ENCODE results near the gene CAPSL.
A peak's percentile ranks its signal among the peaks of the same experiment; 100 is the strongest.
"Not testable (repeated sequence)": the region's sequence is repeated elsewhere in the genome, so short reads cannot be mapped to it uniquely, and the experiment has no call there.

The CAPSL gene

DNA sequence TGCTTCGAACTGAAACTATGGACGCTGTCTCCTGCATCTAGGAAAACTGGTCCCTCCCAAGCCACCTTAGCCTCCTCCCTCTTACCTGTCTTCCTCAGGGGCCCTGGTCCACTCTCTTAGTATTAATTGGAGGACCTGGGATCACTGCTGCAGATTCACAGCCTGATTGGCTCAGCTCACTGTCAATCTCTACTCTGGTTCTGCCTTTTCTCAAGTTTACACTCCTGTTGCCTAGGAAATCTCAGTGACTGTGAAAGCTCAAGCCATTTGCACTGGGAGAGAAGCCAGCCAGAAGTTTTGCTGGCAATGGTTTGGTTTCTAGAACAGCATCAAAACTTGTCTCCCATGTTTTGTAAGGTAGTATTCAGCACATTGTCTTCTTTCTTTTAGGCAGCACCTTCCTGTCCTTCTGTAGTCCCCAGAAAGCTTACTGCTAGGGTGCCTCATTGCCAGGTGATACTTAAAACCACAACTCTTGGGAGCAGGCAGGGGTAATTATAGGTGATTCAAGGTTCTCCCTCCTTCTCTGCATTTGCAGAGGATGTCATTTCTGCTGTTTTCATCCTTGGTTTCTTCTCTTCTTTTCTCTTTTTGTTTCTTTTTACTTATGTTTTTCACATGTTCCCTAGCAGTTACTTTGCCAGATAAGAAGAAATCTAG lies at the start of gene CAPSL:
TSS of gene CAPSL (minus strand) at position 55 of the 660 bp plus-strand sequence. CDS start 17,502 bp downstream, outside the sequence.
- DNase-seq (ENCODE audit: low spot score) = peak; percentile 15

DNA sequence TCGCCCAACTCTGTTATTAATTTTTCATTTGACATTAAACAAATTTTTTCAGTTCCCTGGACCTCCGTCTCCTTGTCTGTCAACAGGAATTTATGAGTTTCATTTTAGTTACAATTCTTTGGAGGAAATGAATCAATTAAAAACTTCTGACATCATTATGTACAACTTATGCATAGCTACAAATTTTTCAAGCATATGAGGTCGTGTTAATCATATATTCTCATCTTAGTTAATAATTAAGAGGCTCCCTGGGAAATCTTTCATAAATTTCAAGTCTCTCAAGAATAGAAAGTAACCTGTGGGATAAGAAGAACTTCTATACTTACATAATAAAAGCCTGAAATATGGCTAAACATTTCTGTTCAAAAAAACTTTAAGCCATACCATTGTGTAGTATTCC lies 49.4 kb upstream of the CAPSL start:
- no peak for DNase-seq (ENCODE audit: low spot score)

DNA sequence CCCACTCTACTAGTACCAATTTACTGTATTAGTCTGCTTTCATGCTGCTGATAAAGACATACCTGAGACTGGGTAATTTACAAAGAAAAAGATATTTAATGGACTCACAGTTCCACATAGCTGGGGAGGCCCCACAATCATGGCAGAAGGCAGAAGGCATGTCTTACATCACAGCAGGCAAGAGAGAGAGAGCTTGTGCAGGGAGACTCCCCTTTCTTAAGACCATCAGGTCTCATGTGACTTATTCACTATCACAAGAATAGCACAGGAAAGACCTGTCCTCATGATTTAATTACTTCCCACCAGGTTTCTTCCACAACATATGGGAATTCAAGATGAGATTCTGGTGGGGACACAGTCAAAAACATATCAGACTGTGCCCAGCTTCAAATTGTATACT lies 41.3 kb upstream of the CAPSL start:
- no peak for DNase-seq (ENCODE audit: low spot score)

DNA sequence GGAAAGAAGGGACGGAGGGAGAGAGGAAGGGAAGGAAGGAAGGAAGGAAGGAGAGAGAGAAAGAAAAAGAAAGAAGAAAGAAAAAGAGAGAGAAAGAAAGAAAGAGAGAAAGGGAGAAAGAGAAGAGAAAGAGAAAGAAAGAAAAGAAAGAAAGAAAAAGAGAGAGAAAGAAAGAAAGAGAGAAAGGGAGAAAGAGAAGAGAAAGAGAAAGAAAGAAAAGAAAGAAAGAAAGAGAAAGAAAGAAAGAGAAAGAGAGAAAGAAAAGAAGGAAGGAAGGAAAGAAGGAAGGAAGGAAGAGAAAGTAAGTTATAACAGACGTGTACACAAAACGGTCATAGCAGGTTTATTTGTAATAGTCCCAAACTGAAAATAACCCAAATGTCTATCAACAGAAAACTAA lies 38.4 kb upstream of the CAPSL start:
- DNase-seq (ENCODE audit: low spot score) = not testable (repeated sequence)

DNA sequence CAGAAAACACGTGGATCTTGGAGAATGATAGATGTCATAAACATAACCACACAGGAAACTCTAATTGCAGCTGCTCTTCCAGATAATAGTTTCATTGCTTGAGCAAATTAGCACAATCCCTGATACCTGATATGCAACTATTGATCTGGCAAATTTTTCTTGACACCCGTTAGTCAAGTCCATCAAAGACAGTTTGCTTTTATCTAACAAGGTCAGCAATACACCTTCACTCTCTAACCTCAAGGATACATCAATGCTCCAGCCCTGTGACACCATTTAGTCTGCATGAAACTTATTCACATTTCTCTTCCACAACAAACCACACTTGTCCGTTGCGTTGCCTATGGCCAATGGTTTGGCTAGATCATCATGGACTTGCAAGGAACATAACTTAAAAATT lies 36.1 kb upstream of the CAPSL start:
- DNase-seq (ENCODE audit: low spot score) = no peak

DNA sequence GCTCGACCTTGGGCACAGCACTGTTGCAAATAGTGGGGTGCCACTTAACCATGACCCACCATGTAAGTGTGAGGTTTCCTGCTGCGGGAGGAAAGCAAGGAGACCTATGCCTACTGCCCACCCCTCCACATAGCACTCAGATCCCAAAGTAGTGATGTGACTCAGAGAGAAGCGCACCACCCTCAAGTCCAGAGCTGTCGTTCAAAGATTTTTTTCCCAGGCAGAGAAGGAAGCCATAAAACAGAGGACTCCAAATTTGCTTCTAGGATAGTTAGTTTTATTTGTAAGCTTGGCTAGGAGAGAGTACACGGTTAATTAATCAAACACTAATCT lies 33.4 kb upstream of the CAPSL start:
- no peak for DNase-seq (ENCODE audit: low spot score)

DNA sequence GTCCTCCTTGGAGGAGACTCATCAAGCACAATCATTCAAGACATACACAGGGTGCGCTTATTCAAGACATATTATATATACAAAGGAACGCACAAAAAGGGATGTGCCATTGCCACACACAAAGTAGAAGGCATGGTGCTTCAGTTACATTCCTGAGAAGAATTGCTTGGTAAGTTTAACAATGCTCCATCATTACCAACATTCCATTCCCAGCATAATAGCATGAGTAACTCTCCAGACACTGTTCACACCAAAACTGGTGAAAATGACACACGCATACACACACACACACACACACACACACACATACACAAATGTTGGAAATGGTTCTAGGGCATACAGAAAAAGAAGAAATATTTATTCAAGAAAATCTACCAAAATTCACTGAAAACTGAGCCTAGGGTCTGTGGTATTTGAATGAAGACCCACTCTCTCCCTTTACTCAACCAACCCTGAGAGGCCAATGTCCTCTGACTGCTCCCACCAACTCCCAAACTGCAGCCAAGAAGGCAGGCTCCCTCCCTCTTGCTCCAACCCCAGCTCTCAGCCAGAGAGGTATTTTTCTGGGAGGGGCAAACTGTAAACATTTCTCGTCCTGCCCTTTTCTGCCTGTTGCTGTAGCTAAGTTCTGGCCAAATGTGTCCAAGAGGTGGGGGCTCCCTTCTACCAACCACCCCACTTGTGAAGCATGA lies 32.9 kb upstream of the CAPSL start:
- DNase-seq (ENCODE audit: low spot score) = no peak

DNA sequence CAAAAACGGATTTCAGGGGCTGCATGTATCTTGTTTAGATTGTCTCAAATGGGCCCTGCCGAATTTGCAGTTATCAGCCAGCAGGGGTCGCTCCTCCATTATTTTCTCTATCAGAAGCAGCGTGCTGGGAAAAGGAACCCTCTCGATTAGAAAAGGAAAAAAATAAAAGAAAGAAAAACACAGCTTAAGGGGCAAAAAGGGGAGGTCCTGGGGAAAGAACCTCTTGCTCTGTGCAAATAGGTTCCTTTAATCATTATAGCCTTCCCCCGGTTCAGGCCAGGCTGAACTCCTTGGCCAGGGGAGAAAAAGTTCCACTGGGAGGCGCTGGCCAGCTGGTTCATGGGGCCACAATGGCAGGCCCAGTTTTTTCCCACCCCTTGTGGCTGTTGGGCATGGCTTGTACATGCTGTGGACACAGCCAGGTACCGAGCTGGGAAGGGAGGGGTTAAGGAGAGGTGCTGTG lies 25.0 kb upstream of the CAPSL start:
- DNase-seq (ENCODE audit: low spot score) = peak; percentile 7

DNA sequence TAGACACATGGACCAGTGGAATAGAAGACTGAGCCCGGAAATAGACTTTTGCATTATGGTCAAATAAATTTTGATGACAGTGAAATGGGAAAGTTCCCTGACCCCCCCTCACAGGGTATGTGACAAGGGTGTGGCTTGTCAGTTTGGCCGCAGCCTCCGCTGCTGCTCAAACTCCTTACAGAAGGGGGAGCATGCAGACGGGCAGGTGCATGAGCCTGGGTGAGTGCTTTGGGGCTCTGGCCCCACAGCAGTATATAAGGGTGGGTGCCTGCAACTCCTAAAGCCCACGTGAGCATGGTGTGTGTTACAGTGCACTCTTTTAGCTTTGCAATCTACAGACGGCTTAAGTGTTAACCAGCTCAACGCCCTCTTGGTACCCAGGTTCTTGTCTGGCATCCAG lies 21.9 kb upstream of the CAPSL start:
- no peak for DNase-seq (ENCODE audit: low spot score)

DNA sequence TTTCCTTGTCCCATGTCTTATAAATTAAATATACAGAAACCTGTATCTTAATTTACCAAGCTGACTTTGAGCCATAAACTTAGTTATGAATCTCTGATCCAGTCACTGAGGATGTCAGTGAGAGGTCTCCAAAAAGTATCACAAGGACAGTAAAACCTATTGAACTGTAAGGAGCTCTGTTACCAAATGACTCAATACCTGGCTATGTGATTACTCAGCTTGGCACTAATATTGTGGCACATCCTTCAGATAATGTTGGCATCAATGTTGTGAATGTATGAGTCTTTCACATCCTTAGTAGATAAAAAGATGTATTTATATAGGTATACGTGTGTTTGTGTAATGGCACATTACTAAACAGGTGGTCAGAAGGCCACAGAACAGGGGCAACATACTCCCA lies 18.0 kb upstream of the CAPSL start:
- DNase-seq (ENCODE audit: low spot score) = peak; percentile 3

DNA sequence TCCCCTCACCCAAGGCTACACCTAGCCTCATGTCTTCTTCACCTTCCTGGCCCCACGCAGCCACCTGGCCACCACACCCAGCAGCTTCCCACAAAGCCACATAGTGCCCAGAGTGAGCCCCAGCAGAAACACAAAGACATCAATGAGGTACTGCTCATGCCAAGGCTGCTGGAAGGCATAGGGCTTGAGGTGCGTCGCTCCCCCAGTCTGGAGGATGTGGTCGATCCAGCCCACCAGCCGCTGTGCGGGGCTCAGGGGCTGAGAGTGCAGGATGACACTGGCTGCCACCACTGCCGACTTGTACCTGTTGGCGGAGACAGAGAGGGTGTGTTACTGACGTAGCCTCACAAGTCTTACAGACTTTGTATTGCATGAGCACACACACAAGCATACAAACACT lies 15.8 kb upstream of the CAPSL start:
- DNase-seq (ENCODE audit: low spot score) = no peak

DNA sequence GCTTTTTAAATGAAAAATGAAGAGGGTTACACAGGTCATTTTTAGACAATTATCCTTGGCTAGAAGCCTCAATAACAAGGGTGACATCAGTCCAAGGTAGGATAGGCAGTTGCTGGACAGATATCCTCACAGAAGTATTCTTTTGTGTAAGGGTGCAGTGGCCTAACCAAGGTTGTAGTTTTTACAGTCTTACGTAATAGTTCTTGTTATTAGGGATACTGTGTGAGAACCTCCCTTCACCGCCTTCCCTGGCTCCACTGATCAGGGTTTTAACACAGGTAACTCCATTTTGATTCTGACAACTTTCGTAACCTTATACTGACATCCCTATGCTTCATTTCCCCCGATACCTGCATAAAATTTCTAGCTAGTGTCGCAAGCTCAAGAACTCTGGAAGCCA lies 8.7 kb upstream of the CAPSL start:
- no peak for DNase-seq (ENCODE audit: low spot score)

DNA sequence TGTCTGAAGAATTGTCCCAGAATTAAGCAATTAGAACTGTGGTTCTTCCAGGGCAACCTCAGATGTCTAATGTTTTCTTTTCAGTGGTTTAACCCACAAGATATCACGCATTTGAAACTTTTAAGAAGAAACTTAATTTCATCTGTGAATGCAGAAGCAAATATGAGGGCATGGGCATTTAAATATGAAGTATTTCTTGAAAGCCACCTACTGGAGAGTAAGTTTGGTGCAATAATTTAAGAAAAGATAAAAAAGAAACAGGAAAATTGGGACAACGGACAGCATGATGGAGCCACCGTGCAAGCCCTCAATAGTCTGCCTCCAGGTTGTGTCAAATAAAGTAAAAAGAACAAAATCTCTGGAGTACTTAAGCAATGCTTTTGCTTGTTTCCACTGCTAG lies 1.2 kb upstream of the CAPSL start:
- DNase-seq (ENCODE audit: low spot score) = no peak

DNA sequence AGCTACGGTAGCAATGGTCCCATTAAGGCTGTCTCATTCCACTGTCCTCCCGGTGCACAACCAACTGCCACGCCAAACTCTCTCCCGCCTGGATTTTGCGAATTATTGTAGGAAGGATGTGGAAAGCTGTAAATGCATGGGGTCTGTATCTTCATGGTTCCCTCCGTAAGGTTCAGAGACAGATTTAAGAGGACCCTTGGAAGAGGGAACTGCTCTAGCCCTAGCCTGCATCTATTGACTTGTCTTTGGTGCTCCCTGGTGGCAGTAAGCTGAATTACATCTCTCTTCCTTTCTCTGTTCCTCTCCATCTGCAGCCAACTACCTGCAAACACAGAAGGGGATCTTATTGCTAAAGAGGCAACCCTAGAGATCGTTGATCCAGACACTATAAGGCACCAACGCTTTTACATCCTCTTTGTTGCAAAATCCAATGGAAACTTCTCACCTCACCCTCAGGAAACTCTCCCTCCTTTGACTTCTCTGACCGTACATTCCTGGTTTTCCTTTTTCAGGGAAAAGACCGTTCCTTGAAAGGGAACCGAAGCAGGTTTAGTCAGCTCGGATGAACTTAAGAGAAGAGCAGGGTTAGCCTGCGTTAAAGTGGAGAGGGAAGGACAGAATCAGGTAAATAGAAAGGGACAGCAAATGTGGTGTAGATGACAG lies 11.9 kb downstream of the CAPSL start:
- peak; percentile 30 for DNase-seq (ENCODE audit: low spot score)

DNA sequence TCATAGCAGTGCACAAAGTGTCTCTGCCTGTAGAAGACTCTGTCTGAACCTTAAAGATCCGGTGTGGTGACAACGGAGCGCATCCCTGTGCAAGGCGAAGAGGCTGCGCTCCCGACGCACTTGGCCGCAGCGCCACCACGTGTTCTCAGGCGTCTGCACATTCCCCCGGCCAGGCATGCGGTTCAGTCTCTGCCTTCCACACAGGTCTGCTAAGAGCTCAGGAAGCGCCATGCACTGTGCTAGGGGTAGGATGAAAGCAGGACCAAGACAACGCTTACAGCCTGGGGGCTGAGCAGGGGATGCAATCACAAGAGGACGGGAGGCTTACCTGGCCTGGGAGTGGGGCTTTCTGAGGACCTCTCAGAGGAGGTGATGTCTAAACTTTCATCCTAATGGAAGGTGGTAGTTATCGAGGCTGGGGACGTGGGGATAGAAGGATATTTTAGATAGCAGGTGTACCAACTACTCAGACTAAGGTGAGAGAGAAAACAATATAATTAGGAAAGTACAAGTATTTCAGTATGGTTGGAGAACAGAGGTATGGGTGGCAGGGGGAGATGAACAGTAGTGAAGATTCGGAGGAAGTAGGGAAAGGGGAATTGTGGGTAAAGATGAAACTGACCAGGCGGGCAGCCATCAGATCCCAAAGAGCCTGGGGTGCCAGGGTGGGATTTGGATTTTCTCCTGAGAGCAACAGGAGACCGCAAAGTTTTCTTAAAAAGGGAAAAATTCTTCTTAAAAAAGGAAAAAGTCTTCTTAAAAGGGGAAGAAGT lies 13.3 kb downstream of the CAPSL start:
- DNase-seq (ENCODE audit: low spot score) = no peak

DNA sequence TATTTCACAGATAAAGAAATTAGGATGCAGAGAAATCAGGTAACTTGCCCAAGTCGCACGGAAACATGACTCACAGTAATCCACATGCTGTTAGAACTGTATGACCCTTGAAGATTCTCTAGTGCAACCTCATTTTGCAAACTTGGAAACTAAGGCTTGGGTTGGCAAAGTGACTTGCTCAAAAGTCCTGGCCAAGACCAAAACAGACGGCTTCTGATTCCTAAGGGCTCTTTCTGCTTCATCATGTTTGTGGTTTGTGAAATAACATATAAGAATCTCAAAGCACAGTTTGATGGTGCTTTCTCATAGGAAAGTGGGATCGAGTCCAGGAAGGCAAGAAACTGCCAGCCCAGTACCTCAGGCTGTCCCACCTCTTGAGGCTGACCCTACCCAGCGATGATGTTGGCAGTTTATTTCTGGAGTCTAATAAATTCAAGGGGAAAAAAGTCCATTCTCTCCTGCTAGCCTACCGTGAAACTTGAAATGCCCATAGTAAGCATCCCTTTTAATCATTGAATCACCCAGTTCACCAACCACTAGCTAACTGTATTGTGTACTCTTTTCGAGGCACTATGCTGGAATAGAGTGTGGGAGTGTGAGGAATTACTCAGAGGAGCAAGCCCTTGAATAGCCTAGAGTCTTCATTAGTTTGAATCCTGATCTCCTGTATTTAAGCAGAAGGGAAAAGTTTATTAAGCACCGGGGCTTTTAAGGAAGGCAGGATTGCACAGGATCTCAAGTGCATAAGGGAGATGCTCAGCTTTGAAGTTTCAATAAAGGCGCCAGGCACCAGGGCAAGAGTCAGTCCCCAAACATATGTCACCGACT lies 14.1 kb downstream of the CAPSL start:
- no peak for DNase-seq (ENCODE audit: low spot score)

DNA sequence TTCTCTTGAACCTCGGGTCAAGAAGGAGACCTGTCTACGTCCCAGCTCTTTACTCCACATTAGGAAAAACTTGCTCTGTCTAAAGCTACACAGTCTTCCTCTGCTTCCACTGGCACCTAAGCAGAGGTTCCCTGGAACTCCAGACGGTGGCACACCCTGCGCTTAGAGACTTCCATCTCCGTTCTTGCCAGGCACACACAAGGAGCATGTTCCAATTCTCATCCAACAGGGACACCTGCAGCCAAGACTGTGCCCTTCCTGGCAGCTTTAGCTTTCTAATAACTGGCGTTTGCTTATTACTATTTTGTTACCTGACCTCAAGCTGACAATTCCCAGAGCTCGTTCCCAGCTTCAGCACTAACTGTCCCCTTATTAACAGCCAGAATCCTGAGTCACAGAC lies 16.0 kb downstream of the CAPSL start:
- DNase-seq (ENCODE audit: low spot score) = no peak

DNA sequence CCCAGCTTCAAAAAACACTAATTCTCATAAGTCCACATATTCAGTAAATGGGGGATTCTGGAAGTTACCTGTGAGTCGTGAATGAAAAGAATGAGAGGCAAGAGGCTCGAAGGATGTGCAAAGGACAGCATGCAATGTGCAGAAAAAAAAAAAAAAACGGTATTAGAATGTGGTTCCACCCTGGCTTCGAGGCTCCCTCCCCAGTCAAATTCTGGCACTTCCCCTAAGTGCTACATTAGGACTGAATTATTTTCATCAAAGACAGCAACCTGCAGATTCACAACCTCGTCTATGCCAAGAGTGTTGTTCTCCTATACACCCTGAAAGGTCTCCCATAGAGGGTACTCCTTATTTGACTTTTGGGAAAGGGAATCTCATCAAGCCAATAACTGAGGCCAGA lies 16.5 kb downstream of the CAPSL start:
- DNase-seq (ENCODE audit: low spot score) = no peak

DNA sequence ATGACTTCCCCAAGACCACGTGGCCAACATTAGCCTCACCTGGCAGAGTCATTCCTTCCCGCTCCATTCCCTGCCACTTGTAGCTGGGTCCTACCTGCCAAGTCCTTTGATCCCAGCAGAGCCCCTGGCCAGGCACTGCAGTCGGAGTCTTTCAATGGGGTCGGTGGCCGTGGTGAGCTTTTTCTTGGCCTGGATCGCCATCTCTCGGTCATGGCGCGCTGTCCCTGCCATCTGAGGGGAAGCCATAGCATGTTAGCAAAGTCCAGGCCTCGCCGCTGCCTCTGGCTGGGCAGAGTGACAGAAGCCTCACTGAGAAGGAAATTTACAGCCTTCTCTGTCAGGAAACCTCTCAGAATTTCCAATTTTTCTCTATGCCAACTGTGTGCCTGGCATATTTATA lies 17.5 kb downstream of the CAPSL start:
- no peak for DNase-seq (ENCODE audit: low spot score)

DNA sequence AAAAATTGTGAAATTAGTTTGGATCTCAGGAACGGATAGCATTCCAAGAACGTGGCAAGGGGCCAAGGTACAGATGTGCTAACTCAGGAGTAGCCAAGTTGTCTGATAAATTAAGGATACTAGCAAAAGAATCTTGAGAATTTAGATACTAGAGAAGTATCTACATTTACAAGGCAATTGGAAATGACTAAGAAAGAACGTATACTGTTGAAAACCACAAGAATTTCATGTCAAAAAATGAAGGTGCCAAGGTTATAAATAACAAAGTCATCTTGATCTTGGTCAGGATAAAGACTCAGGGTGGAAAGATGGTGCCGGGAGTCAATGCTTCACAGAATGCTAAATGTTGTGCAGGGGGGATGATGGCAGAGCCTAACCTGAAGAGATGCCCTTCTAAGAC lies 19.2 kb downstream of the CAPSL start:
- no peak for DNase-seq (ENCODE audit: low spot score)

DNA sequence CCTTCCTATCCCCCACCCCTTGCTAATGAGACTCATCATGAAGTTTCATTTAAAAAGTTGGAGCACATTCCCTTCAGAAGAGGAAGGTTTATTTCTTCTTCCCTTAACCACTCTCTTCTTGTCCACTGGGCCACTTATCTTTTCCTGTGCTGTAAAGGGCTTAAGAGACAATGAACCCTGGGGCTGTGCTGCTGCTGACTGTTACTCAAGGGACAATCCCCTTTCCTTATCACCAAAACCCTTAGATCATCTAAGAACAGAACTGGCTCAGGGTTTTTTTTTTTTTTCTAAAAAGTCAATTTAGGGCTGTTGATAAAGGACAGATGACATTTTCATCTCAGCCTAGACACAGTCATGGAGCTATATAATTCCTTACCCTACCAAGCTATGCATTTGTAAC lies 29.6 kb downstream of the CAPSL start:
- no peak for DNase-seq (ENCODE audit: low spot score)

DNA sequence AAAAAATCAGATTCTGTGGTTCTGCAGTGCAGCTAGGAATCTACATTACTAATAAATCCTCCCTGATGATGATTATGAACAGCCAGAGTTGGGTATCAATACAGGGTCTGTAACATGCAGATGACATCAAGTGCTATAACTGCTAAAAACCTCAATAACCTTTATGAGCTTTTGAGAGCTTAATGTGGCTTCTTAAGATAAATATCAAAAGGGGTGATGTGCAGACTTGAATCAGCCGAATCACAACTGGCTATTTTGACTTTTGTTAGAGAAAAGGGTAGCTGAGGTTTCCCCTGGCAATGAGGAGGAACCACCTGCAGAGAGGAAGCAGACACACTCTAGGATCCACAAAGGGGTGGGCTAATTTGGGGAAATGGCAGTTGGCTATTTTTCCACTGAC lies 30.2 kb downstream of the CAPSL start:
- DNase-seq (ENCODE audit: low spot score) = no peak

Data from RKO (cell line).